GM12801 (cell line): ENCODE measurements around the gene TSPY10.
"Not testable (repeated sequence)": the region's sequence is repeated elsewhere in the genome, so short reads cannot be mapped to it uniquely, and the experiment has no call there.

ENCODE experiments used
- CTCF ChIP-seq: IDR thresholded peaks from one replicate; pipeline ENCODE4 v1.5.1; 2011; ENCODE audit warnings: control low read depth; ENCODE audit not compliant: insufficient read length; ENCODE audit errors: extremely low read depth

Gene TSPY10

GRCh38 chrY:9527580-9527979 lies at the start of gene TSPY10:
Gene TSPY10, plus strand, starts transcription at chrY:9527880. Its CDS starts 46 bp downstream, at chrY:9527926.
- not testable (repeated sequence) for TF ChIP-seq CTCF

GRCh38 chrY:9486967-9487366 lies 40.7 kb upstream of the TSPY10 start, which contains the start of gene TSPY9:
Gene TSPY9, plus strand, starts transcription at chrY:9487267. Its CDS starts 46 bp downstream, at chrY:9487313.
- TF ChIP-seq CTCF, result not testable (repeated sequence)
